HG02763 (cell line): ENCODE results near the gene DOK6.
"Not testable (repeated sequence)": the region's sequence is repeated elsewhere in the genome, so short reads cannot be mapped to it uniquely, and the experiment has no call there.

ENCODE experiments used
- ATAC-seq: cut with Tn5 transposase; IDR thresholded peaks from one replicate; pipeline ENCODE4 v1.9.1; 2021; ENCODE audit warnings: mild to moderate bottlenecking, moderate library complexity; ENCODE audit not compliant: unreplicated experiment

The DOK6 gene

GRCh38 chr18:69787825-69788547, 387.3 kb downstream of the DOK6 start:
- ATAC-seq: no peak

GRCh38 chr18:69789794-69790193, 389.1 kb downstream of the DOK6 start:
- no peak for ATAC-seq

- no peak for ATAC-seq
Observed at GRCh38 chr18:69790649-69791048, 390.0 kb downstream of the DOK6 start.

- no peak for ATAC-seq
Observed at GRCh38 chr18:69795791-69796190, 395.1 kb downstream of the DOK6 start.

- no peak for ATAC-seq
Observed at GRCh38 chr18:69804776-69805501, 404.3 kb downstream of the DOK6 start.

- ATAC-seq: no peak
Observed at GRCh38 chr18:69808399-69808798, 407.7 kb downstream of the DOK6 start.

GRCh38 chr18:69813559-69813958, 412.9 kb downstream of the DOK6 start:
- no peak for ATAC-seq

GRCh38 chr18:69814861-69815385, 414.2 kb downstream of the DOK6 start:
- ATAC-seq: no peak

GRCh38 chr18:69817335-69817940, 416.8 kb downstream of the DOK6 start:
- ATAC-seq: no peak

GRCh38 chr18:69819460-69819859, 418.8 kb downstream of the DOK6 start:
- no peak for ATAC-seq

- no peak for ATAC-seq
Observed at GRCh38 chr18:69820538-69820937, 419.9 kb downstream of the DOK6 start.

- no peak for ATAC-seq
Observed at GRCh38 chr18:69830189-69830588, 429.5 kb downstream of the DOK6 start.

GRCh38 chr18:69834980-69835379, 434.3 kb downstream of the DOK6 start:
- ATAC-seq: not testable (repeated sequence)

- ATAC-seq: no peak
Observed at GRCh38 chr18:69838003-69838402, 437.3 kb downstream of the DOK6 start.

GRCh38 chr18:69838620-69839411, 438.1 kb downstream of the DOK6 start:
- ATAC-seq: no peak

GRCh38 chr18:69839497-69839896, 438.8 kb downstream of the DOK6 start:
- ATAC-seq: no peak

GRCh38 chr18:69840001-69840400, 439.3 kb downstream of the DOK6 start:
- no peak for ATAC-seq

GRCh38 chr18:69840445-69840844, 439.8 kb downstream of the DOK6 start:
- no peak for ATAC-seq

GRCh38 chr18:69841117-69841516, 440.4 kb downstream of the DOK6 start:
- ATAC-seq: no peak

GRCh38 chr18:69843015-69843414, 442.3 kb downstream of the DOK6 start:
- no peak for ATAC-seq

GRCh38 chr18:69844656-69845055, 444.0 kb downstream of the DOK6 start:
- ATAC-seq: no peak
